Subcutaneous adipose tissue (tissue), 4 donors: ENCODE measurements around the gene ATF6. TPM values are rescaled to one million over a fixed set of nuclear protein-coding genes. Genes with fewer than 3 reads are reported as not detected.

Source experiments
- CTCF ChIP-seq: fragments of 450-650 bp; IDR thresholded peaks from one replicate; pipeline ENCODE4 v1.5.1; 2016; ENCODE audit warnings: low read depth, mild to moderate bottlenecking, control low read depth, antibody characterized with exemption, moderate library complexity
- total RNA-seq, 4 donors: library from RNA; depleted of rRNA; stranded (reverse); fragments of >200 nt; gene quantifications; one replicate each; pipeline ENCODE4 v1.1.0, GENCODE V29; 2016

The ATF6 gene
- total RNA-seq, 4 donors from 2014 or later: 22.0 to 48.9 (median 30.4) TPM

- no peak for TF ChIP-seq CTCF
These were observed 216.4 kb downstream of the ATF6 start for GRCh38 chr1:161982507-161982895.

DNA sequence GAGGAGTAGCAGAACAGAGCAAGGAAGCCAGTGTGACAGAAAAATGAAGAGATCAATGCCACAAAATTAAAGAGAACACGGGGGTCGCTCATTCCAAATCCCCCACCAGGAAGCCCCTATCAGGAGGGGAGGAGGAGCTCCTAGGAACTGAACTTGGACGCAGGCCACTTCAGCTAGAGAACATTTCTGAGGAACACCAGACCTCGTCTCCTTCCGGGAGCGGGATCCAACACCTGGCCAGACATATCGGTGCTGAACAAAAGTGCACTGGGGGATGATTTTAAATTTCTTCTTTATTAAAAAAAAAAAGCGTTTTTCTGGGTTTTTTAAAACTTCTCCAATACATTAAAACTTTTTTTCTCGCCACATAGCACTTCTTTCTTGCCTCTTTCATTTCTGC lies 216.8 kb downstream of the ATF6 start:
- no peak for TF ChIP-seq CTCF

DNA sequence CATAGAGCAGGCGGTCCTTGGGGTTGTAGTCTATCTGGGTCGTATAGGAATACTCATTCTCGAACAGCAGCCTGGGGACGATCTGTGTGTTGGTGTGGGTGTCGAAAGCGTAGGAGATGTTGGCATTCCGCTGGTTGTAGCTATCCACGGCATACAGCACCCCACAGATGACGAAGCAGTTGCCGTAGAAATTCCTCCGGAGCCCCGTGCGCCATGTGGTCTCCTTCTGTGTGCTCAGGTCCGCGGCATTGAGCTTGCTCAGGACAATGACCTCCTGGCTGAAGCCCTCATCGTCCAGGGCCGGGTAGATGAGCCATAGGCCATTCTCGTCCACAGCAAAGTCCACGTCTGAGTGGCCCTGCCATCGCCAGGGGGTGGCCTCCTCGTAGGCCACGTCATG lies 217.6 kb downstream of the ATF6 start:
- TF ChIP-seq CTCF: no peak

DNA sequence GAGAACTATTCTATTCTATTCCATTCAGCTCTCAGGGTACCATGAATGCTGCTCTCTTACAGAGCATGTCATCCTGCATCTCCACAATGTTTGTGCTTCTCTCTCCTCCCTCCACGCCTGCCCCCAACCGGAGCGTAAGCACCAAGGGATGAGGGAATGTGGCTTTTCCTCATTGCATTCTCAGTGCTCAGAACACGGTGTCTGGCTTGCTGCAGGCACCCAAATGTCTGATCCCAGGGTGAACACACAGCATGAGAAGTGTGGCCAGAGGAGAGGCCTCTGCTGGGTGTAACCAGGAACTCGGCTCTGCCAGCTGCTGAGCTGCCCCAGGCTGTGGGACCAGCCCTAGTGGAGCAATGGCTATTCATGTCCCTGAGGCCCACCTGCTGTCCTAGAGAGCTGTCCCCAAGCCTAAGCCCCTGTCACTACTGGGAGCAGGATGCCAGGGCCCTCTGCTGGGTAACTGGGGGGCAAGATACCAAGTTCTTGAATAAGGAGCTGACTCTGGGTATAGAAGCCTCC lies 219.2 kb downstream of the ATF6 start:
- TF ChIP-seq CTCF: no peak

- TF ChIP-seq CTCF: no peak
These were observed 220.2 kb downstream of the ATF6 start for GRCh38 chr1:161986328-161986727.

DNA sequence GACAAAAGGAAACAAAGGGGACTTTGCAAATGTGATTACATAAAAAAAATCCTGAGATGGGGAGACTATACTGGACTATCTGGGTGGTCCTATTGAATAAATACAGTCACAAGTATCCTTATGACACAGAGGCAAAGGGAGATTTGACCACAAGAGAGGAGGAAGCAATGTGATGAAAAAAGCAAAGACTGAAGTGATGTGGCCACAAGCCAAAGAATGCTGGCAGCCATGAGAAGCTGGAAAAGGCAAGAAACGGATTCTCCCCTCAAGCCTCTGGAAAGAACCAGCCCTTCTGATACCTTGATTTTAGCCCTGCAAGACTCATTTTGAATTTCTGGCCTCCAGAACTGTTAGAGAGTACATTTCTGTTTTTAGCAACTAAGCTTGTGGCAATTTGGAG lies 221.2 kb downstream of the ATF6 start:
- TF ChIP-seq CTCF: no peak

DNA sequence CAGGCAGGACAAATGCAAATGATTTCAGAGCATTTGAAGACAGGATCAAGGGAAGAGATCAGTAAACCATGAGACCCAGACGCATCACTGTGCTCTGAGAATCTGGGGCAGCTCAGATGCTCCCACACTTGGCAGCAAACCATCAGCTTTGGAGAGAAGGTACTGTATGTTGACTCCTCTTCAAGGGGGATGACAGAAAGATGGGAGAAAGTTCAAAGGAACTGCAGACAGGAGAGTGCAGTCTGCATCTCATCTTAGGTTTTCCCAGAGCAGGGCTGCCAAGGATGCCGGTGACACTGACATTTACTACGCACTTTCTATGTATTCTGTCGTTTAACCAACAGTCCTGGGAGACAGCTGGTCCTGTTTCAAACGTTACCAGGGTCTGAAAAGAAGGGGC lies 221.8 kb downstream of the ATF6 start:
- no peak for TF ChIP-seq CTCF

- TF ChIP-seq CTCF: no peak
These were observed 222.3 kb downstream of the ATF6 start for GRCh38 chr1:161988413-161988812.
